Urinary bladder (tissue), 4 donors: ENCODE results near the gene SNRK. TPM values are rescaled to one million over a fixed set of nuclear protein-coding genes. Genes with fewer than 3 reads are reported as not detected.

ENCODE experiments used
- DNase-seq: peaks from one replicate; pipeline ENCODE4 v3.0.0-alpha.2; 2015; ENCODE audit errors: extremely low spot score
- H3K27ac ChIP-seq: one replicate; pipeline ENCODE4 v1.5.1; 2013; ENCODE audit warnings: low read depth, mild to moderate bottlenecking, moderate library complexity
- H3K36me3 ChIP-seq: one replicate; pipeline ENCODE4 v1.6.1; 2013; ENCODE audit warnings: mild to moderate bottlenecking, moderate library complexity; ENCODE audit not compliant: insufficient read depth
- H3K4me1 ChIP-seq: one replicate; pipeline ENCODE4 v1.6.1; 2013; ENCODE audit warnings: mild to moderate bottlenecking, moderate library complexity; ENCODE audit not compliant: insufficient read depth
- H3K4me3 ChIP-seq: one replicate; pipeline ENCODE4 v1.5.1; 2013; ENCODE audit warnings: low read depth, low read length
- WGBS: extraction: QIAGEN DNeasy Blood & Tissue Kit; methylation state at CpG from one replicate; pipeline ENCODE4 v1.1.7; 2013; 5-methylcytosine and 5-hydroxymethylcytosine counted together
- polyA plus RNA-seq: library from polyadenylated mRNA; stranded (reverse); fragments of 200-250 nt; gene quantifications from one replicate; pipeline ENCODE4 v1.2.3, GENCODE V29; 2013
- total RNA-seq: library from RNA; depleted of rRNA; stranded (reverse); fragments of >200 nt; gene quantifications from one replicate; pipeline ENCODE4 v1.2.3, GENCODE V29; 2014
- donor health status: healthy with polysubstance abuse.
- donor health status: healthy.

SNRK gene
- 86.0 TPM for total RNA-seq
- polyA plus RNA-seq = 26.7 TPM

- Histone ChIP-seq H3K4me3 (peak within 1 kb of the TSS; percentile 99), H3K27ac (peak within 1 kb of the TSS; percentile 98), H3K4me1 (peaks cover 2% of the 10 kb centered on the region), H3K36me3 (no peaks in the 10 kb centered on the region)
- under 1% methylated on average over 91 of the region's 91 CpGs for WGBS
- DNase-seq = peak; percentile 43
Measured at GRCh38 chr3:43286115-43286840, at the start of gene SNRK. TSS of gene SNRK (plus strand) at chr3:43286540. CDS start at chr3:43303204, 16,664 bp downstream.

DNA sequence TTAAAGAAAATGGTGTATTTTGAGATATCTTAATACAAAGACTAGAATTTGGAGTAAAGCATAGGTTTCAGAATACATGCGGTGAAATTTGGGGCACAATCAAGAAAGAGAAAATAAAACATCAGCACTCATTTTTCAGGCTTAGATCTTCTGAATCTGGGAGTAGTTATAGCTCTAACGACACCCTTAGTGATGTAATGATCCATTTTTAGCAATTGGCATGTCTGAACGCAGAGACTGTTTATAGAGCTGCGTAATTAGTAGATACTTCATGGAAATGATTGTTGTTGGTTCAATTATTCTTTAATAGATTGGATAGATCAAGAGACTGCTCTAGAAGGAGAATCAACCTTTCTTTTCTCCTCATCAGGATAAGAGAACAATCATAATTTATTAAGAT is 47.5 kb upstream of the SNRK start:
- WGBS = 55% methylated on average over 4 of the region's 4 CpGs

DNA sequence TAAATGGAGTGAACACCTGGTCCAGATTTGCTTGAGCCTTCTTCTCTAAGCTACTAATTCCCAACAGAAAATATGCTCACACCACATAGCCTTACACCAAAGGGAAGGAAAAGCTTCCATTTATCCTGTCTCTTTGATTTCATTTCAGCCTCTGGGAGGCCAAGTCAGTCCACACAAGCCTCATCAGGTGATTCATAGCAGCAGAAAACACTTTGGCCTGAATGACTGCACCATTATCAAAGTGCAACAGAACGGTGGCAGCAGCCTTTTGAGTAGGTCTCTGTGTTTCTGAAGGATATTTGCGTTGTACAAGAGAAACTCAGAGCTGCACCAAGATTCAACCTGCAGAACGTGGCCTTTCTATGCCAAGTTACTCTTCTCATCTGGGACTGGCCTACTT is 46.6 kb upstream of the SNRK start:
- H3K4me1 ChIP-seq = no peaks in the 10 kb centered on the region
- no peak overlapping the region for H3K4me3 ChIP-seq
- DNase-seq = no peak
- H3K36me3 ChIP-seq = no peaks in the 10 kb centered on the region
- 94% methylated on average over 3 of the region's 3 CpGs for WGBS
- no peak overlapping the region for H3K27ac ChIP-seq

More for the DNA sequence above, 47.5 kb upstream of the SNRK start:
- H3K36me3 ChIP-seq = no peaks in the 10 kb centered on the region
- DNase-seq = no peak
- no peaks in the 10 kb centered on the region for H3K4me1 ChIP-seq
- H3K27ac ChIP-seq = no peak overlapping the region
- H3K4me3 ChIP-seq = no peak overlapping the region

DNA sequence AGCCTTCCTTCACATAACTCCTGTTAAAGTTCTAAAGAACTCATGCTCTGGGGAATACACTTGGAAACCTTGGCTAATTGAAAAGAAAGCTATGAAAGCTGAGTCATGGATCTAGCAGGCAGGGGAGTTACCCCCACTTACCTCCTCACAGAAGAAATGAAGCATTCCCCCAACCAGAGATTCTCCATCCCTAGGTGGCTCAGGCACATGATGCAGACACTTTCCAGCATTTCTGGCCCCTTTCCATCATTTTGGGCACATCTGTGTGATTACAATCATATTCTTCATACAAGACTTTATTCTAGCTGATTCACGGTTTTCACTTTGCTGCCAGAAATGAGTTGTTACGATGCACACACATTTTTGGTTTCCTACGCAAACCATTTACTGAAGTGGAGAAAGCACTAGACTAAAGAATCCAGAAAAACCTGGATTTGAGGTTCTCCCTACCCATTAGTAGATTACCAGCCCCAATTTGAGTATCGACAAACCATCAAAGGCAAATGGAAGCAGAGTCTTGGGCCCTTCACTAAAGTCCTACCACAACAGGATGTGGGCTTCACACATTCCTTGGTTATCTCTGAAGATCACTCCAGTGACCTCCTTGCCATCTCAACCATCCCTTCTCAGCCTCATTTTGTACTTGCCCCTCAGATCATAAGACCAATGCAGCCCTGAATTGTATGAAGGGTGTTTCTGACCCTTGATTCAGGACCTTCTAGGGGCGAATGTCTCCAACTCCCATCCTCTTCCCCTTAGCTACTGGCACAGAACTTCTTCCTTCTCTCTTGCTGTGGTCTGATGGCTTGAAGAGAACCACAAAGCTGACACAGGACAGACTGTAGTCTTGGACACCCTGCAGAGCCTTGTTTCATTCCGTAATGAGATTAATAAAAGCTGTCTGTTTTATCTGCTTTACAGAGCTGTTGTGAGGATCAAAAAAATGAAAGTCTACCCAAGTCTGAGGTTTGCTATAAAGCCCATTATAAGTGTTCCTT is 42.5 kb upstream of the SNRK start:
- Histone ChIP-seq H3K36me3 (no peaks in the 10 kb centered on the region), H3K27ac (no peak overlapping the region), H3K4me1 (no peaks in the 10 kb centered on the region), H3K4me3 (no peak overlapping the region)
- no peak for DNase-seq
- WGBS = 74% methylated on average over 6 of the region's 6 CpGs

DNA sequence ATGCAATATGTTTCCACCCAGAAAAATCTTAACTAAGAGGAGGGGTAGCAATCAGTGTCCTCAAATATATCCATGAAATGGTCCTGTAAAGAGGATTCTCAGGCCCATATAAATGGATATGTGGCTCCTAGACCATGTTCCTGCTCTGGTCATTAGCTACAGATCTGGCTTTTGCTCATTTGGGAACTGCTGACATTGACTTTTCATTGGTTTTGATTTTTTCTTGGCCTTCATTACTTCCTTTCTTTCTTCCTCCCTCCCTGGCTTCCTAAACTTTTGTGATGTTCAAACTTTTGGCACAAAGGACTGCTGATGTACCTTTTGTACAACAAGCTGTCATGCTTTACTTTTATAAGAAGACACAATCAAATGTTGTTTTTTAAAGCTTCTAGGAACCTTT is 41.6 kb upstream of the SNRK start:
- DNase-seq = no peak
- Histone ChIP-seq H3K27ac (no peak overlapping the region), H3K4me3 (no peak overlapping the region), H3K4me1 (peaks cover 2% of the 10 kb centered on the region), H3K36me3 (no peaks in the 10 kb centered on the region)

GRCh38 chr3:43246976-43247375 is 39.4 kb upstream of the SNRK start:
- Histone ChIP-seq H3K4me3 (no peak overlapping the region), H3K36me3 (no peaks in the 10 kb centered on the region), H3K4me1 (peaks cover 2% of the 10 kb centered on the region), H3K27ac (no peak overlapping the region)
- DNase-seq = no peak
- 51% methylated on average over 2 of the region's 2 CpGs for WGBS

- no peak overlapping the region for H3K27ac ChIP-seq
- DNase-seq = no peak
Measured at GRCh38 chr3:43247561-43248184, 38.7 kb upstream of the SNRK start.

GRCh38 chr3:43248185-43248583 is 38.2 kb upstream of the SNRK start:
- H3K4me1 ChIP-seq = peaks cover 2% of the 10 kb centered on the region
- WGBS = 50% methylated on average over 2 of the region's 2 CpGs
- H3K27ac ChIP-seq = no peak overlapping the region
- H3K4me3 ChIP-seq = no peak overlapping the region
- DNase-seq = no peak
- no peaks in the 10 kb centered on the region for H3K36me3 ChIP-seq

More at GRCh38 chr3:43247561-43248184, 38.7 kb upstream of the SNRK start:
- no peaks in the 10 kb centered on the region for H3K36me3 ChIP-seq
- H3K4me3 ChIP-seq = no peak overlapping the region
- peaks cover 2% of the 10 kb centered on the region for H3K4me1 ChIP-seq
- WGBS = 70% methylated on average over 3 of the region's 3 CpGs

- H3K36me3 ChIP-seq = no peaks in the 10 kb centered on the region
- DNase-seq = no peak
- H3K4me3 ChIP-seq = no peak overlapping the region
- WGBS = 89% methylated on average over 2 of the region's 2 CpGs
- H3K4me1 ChIP-seq = peaks cover 2% of the 10 kb centered on the region
- H3K27ac ChIP-seq = no peak overlapping the region
Measured at GRCh38 chr3:43248973-43249372, 37.4 kb upstream of the SNRK start.

DNA sequence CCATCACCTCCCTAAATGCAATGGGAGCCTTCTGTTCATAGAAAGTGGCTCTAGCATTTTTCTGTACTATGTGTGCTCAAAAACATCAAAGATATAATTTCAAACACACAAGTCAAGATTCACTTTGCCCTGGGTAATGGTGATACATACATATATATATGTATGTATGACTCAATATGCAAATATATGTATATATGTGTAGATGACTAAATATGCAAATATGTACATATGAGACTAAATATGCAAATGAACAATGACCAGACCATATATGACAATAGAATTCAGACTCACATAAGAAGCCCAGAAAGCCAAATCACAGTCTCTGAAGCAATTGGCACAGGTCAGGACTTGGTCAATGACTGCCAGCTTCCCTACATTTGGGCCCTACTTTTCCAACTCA is 36.9 kb upstream of the SNRK start:
- Histone ChIP-seq H3K27ac (no peak overlapping the region), H3K4me1 (peaks cover 2% of the 10 kb centered on the region), H3K36me3 (no peaks in the 10 kb centered on the region), H3K4me3 (no peak overlapping the region)
- no peak for DNase-seq

GRCh38 chr3:43253294-43253693 is 33.0 kb upstream of the SNRK start:
- Histone ChIP-seq H3K36me3 (no peaks in the 10 kb centered on the region), H3K27ac (no peak overlapping the region), H3K4me1 (peaks cover 2% of the 10 kb centered on the region), H3K4me3 (no peak overlapping the region)
- WGBS = 44% methylated on average over 4 of the region's 4 CpGs
- DNase-seq = no peak

DNA sequence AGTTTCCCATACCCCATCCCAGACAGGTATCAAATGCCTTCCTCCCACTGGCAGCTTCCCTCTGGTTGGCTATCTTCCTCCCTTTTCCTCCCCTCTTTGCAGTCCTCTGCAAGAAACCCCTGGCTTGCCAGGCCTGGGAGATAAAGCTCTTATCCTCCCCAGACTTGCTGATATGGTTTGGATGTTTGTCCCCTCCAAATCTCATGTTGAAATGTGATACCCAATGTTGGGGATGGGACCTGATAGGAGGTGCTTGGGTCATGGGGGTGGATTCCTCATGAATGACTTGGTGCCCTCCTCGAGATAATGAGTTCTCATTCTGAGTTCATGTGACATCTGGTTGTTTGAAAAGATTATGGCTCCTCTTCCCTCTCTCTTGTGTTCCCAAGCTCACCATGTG is 32.2 kb upstream of the SNRK start:
- no peak for DNase-seq
- peaks cover under 1% of the 10 kb centered on the region for H3K4me1 ChIP-seq
- no peak overlapping the region for H3K27ac ChIP-seq
- H3K36me3 ChIP-seq = no peaks in the 10 kb centered on the region
- H3K4me3 ChIP-seq = no peak overlapping the region
- WGBS = 70% methylated on average over 1 of the region's 1 CpG

DNA sequence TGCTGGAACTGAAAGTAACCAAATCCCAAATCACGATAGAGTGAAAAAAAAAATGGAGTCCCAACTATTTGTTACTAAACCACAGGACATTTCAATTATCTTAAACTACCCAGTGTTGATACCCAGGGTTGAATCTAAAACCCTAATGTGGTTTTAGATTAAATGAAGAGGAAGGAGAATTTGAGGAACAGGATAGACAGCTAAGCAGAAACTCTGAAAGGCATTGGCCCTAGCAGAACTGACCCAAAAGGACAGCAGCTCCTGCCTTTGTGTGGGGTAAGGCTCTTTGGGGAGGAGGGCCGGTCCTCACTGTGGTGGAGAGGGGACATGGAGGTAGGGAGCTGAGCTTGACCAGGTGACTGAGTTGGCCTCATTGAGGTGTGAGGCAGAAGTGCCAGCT is 30.7 kb upstream of the SNRK start:
- Histone ChIP-seq H3K4me3 (no peak overlapping the region), H3K4me1 (no peaks in the 10 kb centered on the region), H3K36me3 (no peaks in the 10 kb centered on the region), H3K27ac (no peak overlapping the region)
- WGBS = 92% methylated on average over 2 of the region's 2 CpGs
- no peak for DNase-seq
